Measurements from ENCODE around the gene SDC1.

SDC1 gene

GRCh38 chr2:20178249-20178607 is 46.7 kb downstream of the SDC1 start:
- no peak for TF ChIP-seq CTCF (IDR thresholded peaks at IDR 0.05; ENCODE audit: insufficient read depth, low read depth, low read length, missing control alignments)
- no peak overlapping the region for H3K4me3 ChIP-seq (ENCODE audit: low read length)

GRCh38 chr2:20177556-20178248 is 47.2 kb downstream of the SDC1 start:
- DNase-seq (ENCODE audit: low read depth): peak; percentile 42
- peak; percentile 11 for TF ChIP-seq CTCF (IDR thresholded peaks at IDR 0.05; ENCODE audit: insufficient read depth, low read depth, low read length, missing control alignments)
- no peak overlapping the region for H3K4me3 ChIP-seq (ENCODE audit: low read length)

More at GRCh38 chr2:20178249-20178607, 46.7 kb downstream of the SDC1 start:
- DNase-seq (ENCODE audit: low read depth): no peak

GRCh38 chr2:20176760-20177159 is 48.2 kb downstream of the SDC1 start:
- no peak for TF ChIP-seq CTCF (IDR thresholded peaks at IDR 0.05; ENCODE audit: insufficient read depth, low read depth, low read length, missing control alignments)
- DNase-seq (ENCODE audit: low read depth): no peak
- H3K4me3 ChIP-seq (ENCODE audit: low read length): no peak overlapping the region

GRCh38 chr2:20175931-20176330 is 49.0 kb downstream of the SDC1 start:
- H3K4me3 ChIP-seq (ENCODE audit: low read length): no peak overlapping the region
- no peak for TF ChIP-seq CTCF (IDR thresholded peaks at IDR 0.05; ENCODE audit: insufficient read depth, low read depth, low read length, missing control alignments)
- DNase-seq (ENCODE audit: low read depth): no peak

- no peak for TF ChIP-seq CTCF (IDR thresholded peaks at IDR 0.05; ENCODE audit: insufficient read depth, low read depth, low read length, missing control alignments)
- no peak for DNase-seq (ENCODE audit: low read depth)
- H3K4me3 ChIP-seq (ENCODE audit: low read length): no peak overlapping the region
Observed at GRCh38 chr2:20175267-20175666, 49.7 kb downstream of the SDC1 start.

- TF ChIP-seq CTCF (IDR thresholded peaks at IDR 0.05; ENCODE audit: insufficient read depth, low read depth, low read length, missing control alignments): no peak
- no peak overlapping the region for H3K4me3 ChIP-seq (ENCODE audit: low read length)
- DNase-seq (ENCODE audit: low read depth): no peak
Observed at GRCh38 chr2:20174410-20174809, 50.5 kb downstream of the SDC1 start.

All from epithelial cell of esophagus (primary cell).